Brain pericyte (primary cell): ENCODE data around the gene TNXB.

Source experiments
- DNase-seq: peaks from one replicate; pipeline ENCODE4 v3.0.0-alpha.2; 2012; ENCODE audit warnings: low read depth, low spot score

Gene TNXB

DNA sequence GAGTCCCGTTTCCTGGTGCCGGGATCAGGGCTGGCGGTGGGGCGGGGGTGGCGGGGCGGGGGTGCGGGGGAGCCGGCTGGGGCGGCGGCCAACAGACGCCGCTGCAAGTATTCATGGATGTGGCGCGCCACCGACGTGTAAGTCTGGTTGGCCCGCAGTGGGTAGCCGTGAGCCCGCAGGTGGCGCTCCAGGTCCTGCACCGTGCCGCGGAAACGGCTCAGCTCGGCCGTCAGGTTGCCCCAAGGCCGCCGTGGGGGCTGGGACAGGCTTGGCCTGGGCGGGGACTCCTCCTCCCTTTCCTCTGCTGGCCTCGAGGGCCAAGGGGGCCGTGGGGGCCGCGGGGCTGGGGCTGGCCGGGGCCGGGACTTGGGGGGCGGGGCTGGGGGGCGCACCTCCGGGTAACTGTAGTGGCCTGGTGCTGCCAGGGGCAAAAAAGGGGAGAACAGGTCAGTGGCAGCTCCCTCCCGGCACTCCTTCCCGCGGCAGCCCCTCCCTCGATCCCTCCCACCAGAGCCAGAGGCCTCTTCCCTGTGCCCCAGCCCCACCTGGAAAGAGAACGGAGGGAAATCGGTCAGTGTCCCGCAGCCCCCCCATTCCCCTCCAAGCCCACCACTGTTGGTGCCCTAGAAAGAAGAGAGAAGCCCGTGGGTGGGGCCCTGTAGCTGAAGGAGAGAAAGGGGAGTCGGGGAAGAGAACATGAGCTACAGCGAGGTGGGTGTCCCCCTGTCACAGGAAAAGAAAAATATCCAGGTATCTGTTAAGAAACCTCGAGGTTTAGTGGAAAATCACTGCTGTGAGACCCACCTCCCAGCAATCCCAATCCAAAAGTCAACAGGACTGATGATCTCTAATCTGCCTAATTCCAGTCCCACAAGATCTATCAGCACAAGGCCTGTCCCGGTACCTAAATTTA, 21.3 kb downstream of the TNXB start:
- DNase-seq = no peak

- DNase-seq = no peak
Observed at GRCh38 chr6:32086661-32087573, 22.2 kb downstream of the TNXB start.

DNA sequence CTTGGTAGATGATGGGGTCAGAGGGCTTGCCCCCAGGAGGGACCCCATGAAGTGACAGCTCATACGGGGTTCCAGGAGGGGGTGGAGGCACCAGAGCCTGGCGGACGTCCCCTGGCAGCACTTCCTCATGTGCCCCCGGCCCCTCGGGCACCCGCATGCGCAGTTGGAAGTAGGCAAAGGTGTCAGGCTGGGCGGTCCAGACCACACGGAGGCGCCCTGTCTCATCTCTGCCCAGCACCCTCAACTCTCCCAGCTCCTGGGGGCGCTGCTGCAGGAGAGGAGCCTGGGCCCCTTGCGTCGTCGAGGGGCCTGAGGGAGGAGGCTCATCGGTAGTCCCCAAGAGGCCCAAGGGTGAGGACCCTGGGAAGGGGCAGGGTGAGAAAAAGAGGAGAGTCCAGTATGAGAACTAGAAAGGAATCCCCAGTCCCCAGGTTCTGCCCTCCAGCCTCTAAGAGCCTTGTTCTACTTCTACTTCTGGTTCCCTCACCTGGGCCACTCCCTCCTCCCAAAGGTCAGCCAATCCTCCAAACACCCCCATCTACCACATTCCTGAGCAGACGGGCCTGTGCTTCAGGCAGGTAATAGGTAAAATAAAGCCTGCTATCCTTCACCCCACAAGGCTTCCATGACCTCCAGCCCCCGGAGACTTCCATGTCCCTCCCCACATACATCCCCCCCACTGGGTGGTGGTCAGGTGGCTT, 23.2 kb downstream of the TNXB start:
- no peak for DNase-seq

DNA sequence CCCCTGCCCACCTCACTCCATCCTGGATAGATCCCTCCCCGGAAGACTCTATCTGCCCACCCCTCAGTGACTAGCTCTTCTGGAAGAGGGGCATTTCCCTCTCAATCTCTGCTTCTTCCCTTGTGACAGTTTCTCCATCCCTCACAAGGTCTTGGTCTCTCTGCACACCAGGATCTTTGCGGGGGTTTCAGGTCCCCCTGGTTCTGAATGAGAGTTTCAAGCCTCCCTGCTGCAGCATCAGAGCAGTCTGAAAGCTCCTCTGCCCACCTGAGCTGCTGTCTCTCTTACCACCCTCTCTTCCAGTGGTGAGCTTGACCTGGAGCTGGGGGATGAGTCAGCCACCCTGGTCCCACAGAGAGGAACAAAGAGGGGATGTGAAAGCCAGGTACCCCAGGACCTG, 24.4 kb downstream of the TNXB start:
- no peak for DNase-seq

DNA sequence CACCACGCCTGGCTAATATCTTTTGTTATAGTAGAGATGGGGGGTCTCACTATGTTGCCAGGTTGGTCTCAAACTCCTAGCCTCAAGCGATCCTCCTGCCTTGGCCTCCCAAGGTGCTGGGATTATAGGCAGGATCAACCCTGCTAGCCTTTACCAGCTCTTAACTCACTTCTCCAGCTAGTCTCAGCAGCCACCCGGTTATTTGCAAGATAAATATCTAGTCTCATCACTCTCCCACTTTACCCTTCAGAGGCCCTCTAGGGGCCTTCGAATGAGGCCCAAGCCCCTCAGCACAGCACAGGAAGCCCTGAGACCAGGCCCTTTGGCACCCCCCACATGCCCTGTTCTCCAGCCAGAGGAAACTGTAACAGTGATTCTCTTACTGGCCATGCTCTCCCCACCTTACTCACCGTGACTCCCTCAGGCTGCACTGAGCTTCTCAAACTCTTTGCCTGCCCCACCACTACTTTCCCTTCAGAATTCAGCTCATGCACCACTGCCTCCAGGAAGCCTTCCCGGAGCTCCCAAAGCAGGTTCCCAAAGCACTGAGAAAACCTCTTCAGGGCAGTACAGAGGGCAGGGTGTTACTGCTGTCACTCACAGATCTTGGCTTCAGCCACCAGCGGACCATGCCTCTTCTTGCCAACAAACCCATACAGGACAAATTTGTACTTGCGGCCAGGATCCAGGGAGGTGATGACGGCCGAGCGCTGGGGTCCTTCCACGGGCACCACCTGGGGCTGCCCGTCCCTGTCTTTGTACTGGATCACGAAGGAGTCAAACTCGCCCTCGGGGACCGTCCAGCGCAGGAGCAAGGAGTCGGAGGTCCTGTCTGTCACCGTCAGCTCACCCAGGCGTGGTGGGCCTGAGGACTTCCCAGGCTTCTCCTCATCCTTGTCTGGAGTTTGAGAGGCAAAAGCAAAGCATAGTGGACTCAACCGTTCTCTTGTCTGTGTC, 25.0 kb downstream of the TNXB start:
- no peak for DNase-seq

GRCh38 chr6:32082935-32083334, 26.2 kb downstream of the TNXB start:
- no peak for DNase-seq

DNA sequence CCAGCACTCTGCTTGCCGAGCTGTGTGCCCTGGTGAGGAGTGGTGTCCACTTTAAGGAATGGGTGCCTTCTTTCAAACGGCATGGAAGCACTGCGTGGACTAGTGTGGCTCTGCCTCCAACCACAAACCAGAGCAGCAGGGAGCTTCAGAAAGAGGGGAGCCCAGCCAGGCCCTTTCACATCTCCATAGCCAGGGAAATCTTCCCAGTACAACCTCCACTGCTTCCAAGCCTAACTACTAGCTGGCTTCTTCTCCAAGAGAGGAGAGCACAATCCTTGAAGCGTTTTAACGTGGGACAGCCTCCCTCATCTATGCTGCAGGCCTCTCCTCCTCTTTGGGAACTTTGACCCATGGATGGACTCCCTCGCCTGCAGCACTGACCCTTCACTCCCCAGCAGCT, 26.7 kb downstream of the TNXB start:
- DNase-seq = no peak

- DNase-seq = no peak
Observed at GRCh38 chr6:32081168-32081990, 27.8 kb downstream of the TNXB start.

DNA sequence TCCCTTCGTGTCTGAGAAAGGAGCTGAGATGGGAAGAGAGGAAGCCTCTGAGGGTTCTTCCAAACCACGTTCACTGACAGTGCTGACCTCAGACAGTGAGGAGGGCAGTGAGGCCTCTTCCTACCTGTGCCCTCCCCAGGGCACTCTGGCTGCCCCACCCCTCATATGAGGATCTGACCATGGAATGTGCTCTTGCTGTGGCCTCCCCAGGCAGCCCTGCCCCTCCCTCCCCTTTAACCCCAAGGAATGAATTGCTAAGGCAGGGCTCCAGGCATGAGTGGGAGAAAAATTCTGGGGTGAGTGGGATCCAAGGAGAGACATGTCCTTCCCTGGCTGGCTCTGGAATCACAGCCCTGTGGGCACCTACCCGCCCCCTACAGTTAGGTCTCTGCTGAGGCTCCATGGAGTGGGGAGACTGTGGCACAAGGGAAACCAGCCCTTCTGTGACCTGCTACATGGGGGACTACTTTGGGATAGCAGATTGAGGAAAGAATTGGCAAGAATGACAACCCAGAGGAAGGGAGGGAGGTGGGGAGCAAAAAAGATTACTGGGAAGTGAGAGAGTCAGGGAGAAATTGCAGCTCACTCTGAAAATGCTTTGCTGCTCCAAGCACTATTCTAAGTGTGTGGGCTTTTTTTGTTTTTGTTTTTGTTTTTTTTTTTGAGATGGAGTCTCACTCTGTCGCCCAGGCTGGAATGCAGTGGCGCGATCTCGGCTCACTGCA, 29.4 kb downstream of the TNXB start:
- DNase-seq = no peak

DNA sequence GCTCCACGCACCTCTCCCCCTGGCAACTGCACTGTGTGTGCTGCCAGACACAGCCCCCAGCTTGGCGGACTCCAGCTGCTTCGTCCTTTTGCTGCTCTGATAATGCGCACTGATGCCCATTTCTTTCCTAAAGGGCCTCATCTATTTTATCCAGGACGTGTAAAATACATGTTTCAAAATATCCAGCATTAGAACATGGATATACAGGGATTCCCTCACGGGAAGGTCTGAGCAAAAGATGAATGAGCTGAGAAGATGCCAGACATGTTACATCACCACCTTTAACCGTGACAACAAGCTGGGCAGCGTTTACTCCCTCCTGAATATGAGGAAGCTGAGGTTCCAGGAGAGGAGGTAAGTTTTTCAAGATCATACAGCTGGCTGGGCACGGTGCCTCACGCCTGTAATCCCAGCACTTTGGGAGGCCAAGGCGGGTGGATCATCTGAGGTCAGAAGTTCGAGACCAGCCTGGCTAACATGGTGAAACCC, 32.8 kb downstream of the TNXB start:
- no peak for DNase-seq

GRCh38 chr6:32075781-32076180, 33.4 kb downstream of the TNXB start:
- DNase-seq = no peak

DNA sequence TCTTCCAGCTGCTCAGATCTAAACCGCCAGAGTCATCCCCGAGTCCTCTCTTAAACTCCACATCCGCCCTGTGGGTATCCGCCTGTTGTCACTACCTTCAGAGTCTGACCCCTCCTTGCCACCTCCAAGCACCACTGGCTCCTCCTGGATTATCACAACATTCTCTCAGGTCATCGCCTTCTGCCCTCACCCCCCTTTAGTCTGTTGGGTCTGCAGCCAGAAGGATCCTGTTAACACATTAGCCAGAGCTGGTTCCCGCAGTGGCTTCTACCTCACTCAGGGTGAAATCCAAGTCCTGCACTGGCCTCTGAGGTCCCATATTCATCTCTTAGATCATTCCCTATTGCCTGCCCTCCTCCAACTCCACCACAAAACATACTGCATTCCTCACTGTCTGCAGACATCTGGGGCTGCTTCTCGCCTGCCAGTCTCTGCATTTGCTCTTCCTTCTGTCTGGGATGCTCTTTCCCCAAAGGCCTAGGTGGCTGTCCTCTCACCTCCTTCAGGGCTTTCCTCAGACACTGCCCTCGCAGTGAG, 34.1 kb downstream of the TNXB start:
- DNase-seq = no peak

DNA sequence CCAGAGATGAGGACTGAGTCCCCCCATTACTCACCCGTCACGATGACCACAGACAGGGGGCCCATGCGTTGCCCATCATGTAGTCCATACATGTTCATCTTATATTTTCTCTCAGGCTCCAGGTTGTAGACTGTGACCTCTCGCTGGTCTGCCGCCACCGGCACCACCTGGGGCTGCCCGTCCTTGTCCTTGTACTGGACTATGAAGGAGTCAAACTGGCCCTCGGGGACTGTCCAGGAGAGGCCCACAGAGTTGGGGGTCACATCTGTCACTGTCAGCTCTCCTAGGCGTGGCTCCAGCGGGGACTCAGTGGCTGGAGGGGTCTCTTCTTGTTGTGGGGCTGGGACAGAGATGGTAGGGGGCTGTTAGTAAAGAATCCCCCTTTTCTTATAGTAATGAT, 35.5 kb downstream of the TNXB start:
- DNase-seq = no peak

DNA sequence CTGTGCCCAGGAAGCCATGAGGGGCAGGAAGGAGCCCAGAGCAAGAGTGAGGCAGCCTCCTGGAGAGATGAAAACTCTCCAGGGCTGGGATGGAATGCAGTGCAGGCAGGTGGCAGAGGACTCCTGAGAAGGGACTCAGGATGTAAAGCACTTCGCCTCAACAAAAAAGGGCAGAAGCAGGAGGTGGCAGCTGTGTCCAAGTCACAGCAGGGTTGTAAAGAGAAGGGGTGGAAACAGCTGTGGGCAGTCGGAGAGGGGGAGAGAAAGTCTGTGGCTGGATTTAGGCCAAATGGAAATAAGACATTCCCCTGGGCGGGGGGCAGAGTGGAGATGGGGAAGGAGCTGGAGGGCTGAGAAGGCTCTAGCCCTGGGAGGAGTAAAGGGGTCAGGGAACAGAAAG, 36.0 kb downstream of the TNXB start:
- no peak for DNase-seq

DNA sequence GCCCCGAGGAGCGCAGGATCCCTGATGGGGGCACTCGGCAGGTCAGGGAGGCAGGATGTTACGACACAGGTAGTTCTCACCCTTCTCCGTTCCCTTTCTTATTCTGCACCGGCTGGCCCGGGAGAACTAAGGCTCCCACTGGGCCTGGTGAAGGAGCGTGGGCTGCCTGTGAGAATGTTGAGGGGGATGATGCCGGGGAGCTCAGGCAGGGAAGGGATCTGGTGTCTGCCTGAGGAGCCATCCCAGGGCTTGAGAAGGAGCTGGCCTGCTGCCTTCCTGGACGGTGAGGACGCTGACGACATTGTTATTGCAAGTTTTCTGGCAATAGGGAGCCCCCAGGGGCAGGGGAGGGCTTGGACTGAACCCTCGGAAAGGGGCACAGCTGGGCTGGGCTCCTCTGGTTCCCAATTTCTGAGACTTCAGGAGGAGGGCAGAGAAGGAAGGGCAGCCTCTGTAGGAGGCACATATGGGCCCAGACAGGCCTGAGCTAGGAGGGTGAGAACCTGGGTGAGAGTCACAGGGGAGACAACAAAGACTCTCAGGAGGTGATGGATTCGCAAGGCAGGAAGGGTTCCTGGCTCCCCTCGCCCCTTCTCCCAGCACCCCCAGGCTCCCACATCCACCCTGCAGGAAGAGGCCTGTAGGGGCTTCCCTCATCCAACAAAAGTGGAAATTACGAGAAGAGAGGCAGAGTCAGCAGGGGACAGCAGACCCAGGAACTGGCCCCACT, 38.2 kb downstream of the TNXB start:
- no peak for DNase-seq

GRCh38 chr6:32069878-32070515, 39.1 kb downstream of the TNXB start:
- no peak for DNase-seq

DNA sequence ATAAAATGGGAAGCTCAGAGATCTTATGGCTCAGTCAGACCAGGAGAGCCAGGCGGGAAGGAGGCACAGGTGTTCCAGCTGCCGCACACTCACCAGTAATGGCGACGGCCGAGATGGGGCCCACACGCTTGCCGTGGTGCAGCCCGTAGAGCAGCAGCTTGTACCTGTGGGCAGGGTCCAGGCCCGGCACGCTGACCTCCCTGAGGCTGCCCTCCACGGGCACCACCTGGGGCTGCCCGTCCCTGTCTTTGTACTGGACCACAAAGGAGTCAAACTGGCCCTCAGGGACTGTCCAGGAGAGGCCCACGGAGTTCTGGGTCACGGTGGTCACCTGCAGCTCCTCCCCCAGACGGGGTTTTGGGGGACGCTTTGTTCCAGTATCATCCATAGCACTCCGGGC, 39.7 kb downstream of the TNXB start:
- no peak for DNase-seq

- DNase-seq = no peak
Observed at GRCh38 chr6:32068867-32069266, 40.3 kb downstream of the TNXB start.
